ENCODE measurements around the gene BRI3BP.
"Not testable (repeated sequence)": the region's sequence is repeated elsewhere in the genome, so short reads cannot be mapped to it uniquely, and the experiment has no call there.

BRI3BP gene

GRCh38 chr12:125065919-125066570 lies 72.6 kb downstream of the BRI3BP start:
- no peak for DNase-seq (ENCODE audit: low read depth in 2 of 2, low spot score in 1 of 2)

- DNase-seq (ENCODE audit: low read depth in 2 of 2, low spot score in 1 of 2), result no peak
These were observed 74.9 kb downstream of the BRI3BP start for GRCh38 chr12:125068391-125068790.

GRCh38 chr12:125069616-125070015 lies 76.2 kb downstream of the BRI3BP start:
- no peak for DNase-seq (ENCODE audit: low read depth in 2 of 2, low spot score in 1 of 2)

GRCh38 chr12:125070112-125070511 lies 76.7 kb downstream of the BRI3BP start:
- no peak for DNase-seq (ENCODE audit: low read depth in 2 of 2, low spot score in 1 of 2)

- no peak for DNase-seq (ENCODE audit: low read depth in 2 of 2, low spot score in 1 of 2)
These were observed 77.4 kb downstream of the BRI3BP start for GRCh38 chr12:125070661-125071390.

GRCh38 chr12:125071456-125071855 lies 78.0 kb downstream of the BRI3BP start:
- no peak for DNase-seq (ENCODE audit: low read depth in 2 of 2, low spot score in 1 of 2)

- no peak for DNase-seq (ENCODE audit: low read depth in 2 of 2, low spot score in 1 of 2)
These were observed 79.1 kb downstream of the BRI3BP start for GRCh38 chr12:125072496-125072895.

GRCh38 chr12:125074294-125074693 lies 80.8 kb downstream of the BRI3BP start:
- DNase-seq (ENCODE audit: low read depth in 2 of 2, low spot score in 1 of 2), result not testable (repeated sequence)

GRCh38 chr12:125076103-125076502 lies 82.7 kb downstream of the BRI3BP start:
- no peak for DNase-seq (ENCODE audit: low read depth in 2 of 2, low spot score in 1 of 2)

- no peak for DNase-seq (ENCODE audit: low read depth in 2 of 2, low spot score in 1 of 2)
These were observed 85.6 kb downstream of the BRI3BP start for GRCh38 chr12:125079084-125079483.

- no peak for DNase-seq (ENCODE audit: low read depth in 2 of 2, low spot score in 1 of 2)
These were observed 86.5 kb downstream of the BRI3BP start for GRCh38 chr12:125079648-125080645.
